ENCODE data around the gene TBXA2R.
A peak's percentile ranks its signal among the peaks of the same experiment; 100 is the strongest.
"Not testable (repeated sequence)": the region's sequence is repeated elsewhere in the genome, so short reads cannot be mapped to it uniquely, and the experiment has no call there.

The TBXA2R gene

DNA sequence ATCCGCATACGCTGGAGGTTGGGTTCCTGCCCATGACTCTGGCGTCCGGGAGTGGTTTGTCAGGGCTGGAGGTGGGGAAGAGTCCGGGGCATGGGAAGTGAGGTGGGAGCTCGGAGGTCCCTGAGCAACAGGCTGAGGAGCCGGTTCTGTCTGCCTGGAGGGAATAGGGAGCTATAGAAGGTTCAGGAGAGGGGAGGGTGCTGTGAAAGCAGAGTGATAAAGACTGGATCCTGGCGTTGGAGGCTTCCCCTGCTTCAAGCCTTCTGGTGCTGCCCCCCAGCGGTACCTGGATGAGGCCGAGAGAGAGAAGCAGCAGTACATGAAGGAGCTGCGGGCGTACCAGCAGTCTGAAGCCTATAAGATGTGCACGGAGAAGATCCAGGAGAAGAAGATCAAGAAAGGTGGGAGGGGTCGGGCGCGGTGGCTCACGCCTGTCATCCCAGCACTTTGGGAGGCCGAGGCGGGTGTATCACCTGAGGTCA lies 31.4 kb downstream of the TBXA2R start:
- TF ChIP-seq Cebpa-rat (IDR thresholded peaks at IDR 0.05): no peak
- Histone ChIP-seq H3K4me1 (peaks cover 15% of the 10 kb centered on the region), H3K9ac (no peak overlapping the region), H3K27me3 (no peaks in the 10 kb centered on the region), H3K36me3 (peaks cover 41% of the 10 kb centered on the region), H3K9me3 (no peaks in the 10 kb centered on the region), H3K4me3 (no peak overlapping the region), H3K27ac (no peak overlapping the region), H4K20me1 (peaks cover 45% of the 10 kb centered on the region), H3K4me2 (no peak overlapping the region)

DNA sequence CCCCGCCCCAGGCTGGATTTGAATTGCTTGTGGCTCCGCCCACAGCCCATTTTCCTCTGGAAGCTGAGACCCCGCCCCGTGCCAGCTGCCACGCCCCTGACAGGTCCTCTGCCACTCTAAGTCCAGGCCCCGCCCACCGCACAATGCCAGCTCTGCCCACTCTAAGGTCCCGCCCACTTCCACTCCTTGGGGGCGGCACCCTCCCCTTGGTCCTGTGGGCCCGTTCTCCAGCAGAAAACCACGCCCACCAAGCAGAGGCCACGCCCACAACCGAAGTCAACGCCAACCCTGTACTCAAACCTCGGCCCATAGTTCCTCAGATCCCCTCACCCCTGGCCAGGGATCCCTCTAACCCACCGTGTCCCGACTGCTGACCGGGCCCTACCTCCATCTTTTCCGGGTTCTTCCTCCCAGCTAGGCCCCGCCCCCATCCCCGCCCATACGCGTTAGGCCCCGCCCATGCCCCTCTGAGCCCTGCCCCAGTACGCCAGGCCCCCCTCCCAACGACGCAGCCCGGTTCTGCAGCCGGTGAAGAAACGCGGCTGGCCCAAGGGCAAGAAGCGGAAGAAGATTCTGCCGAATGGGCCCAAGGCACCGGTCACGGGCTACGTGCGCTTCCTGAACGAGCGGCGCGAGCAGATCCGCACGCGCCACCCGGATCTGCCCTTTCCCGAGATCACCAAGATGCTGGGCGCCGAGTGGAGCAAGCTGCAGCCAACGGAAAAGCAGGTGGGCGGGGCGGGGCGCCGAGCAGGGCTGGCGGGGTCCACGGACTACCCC lies 32.6 kb downstream of the TBXA2R start:
- Histone ChIP-seq H3K27ac (no peak overlapping the region; the same call in 1 of the 2 replicates), H3K9ac (peak overlapping the region; percentile 93; the same call in 1 of the 2 replicates)
- no peak for TF ChIP-seq Cebpa-rat (IDR thresholded peaks at IDR 0.05)

DNA sequence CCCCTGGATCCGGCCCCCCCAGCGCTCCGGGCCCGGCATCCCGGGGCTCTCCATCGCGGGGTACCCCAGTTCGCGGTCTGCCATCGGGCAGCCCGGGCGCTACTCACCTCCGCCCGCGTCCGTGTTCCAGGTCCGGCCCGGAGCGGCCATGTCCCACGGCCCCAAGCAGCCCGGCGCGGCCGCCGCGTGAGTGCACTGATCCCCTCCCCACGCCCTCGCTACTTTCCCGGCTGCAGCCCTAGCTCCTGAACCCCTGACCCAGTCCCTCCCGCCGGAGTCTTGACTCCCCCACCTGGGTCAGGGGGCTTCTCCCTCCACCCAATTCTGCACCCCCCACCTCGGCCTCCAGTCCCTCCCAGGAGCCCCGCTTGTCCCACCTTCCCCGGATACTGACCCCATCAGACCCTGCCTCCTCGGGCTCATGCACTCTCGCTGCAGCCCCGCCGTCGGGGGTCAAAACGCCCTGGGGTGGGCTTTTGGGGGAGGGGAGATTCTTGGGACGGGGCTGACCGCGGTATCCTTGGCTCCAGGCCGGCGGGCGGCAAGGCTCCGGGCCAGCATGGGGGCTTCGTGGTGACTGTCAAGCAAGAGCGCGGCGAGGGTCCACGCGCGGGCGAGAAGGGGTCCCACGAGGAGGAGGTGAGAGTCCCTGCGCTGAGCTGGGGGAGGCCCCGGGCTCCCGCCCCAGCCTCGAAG lies 33.4 kb downstream of the TBXA2R start:
- Histone ChIP-seq H3K27ac (peak overlapping the region; percentile 85), H3K9me3 (no peaks in the 10 kb centered on the region), H3K4me2 (peak overlapping the region; percentile 89), H3K36me3 (peaks cover 32% of the 10 kb centered on the region), H3K4me3 (peak overlapping the region; percentile 98), H3K27me3 (no peaks in the 10 kb centered on the region), H3K4me1 (peaks cover 15% of the 10 kb centered on the region), H4K20me1 (peaks cover 36% of the 10 kb centered on the region), H3K9ac (peak overlapping the region; percentile 93)
- TF ChIP-seq Cebpa-rat (IDR thresholded peaks at IDR 0.05): no peak

More for the DNA sequence above, 32.6 kb downstream of the TBXA2R start:
- Histone ChIP-seq H3K4me1 (peaks cover 15% of the 10 kb centered on the region), H3K27me3 (no peaks in the 10 kb centered on the region), H3K36me3 (peaks cover 39% of the 10 kb centered on the region), H4K20me1 (peaks cover 44% of the 10 kb centered on the region), H3K9me3 (no peaks in the 10 kb centered on the region), H3K4me2 (peak overlapping the region; percentile 89), H3K4me3 (peak overlapping the region; percentile 98)

- Histone ChIP-seq H3K9ac (peak within 1 kb of the TSS; percentile 93), H3K9me3 (no peaks in the 10 kb centered on the region), H3K27me3 (no peaks in the 10 kb centered on the region), H3K27ac (peak within 1 kb of the TSS; percentile 85), H3K4me2 (peak within 1 kb of the TSS; percentile 94), H3K4me3 (peak within 1 kb of the TSS; percentile 98), H3K4me1 (peaks cover 15% of the 10 kb centered on the region), H4K20me1 (peaks cover 34% of the 10 kb centered on the region), H3K36me3 (peaks cover 27% of the 10 kb centered on the region)
- no peak for TF ChIP-seq Cebpa-rat (IDR thresholded peaks at IDR 0.05)
Measured at GRCh38 chr19:3572855-3573161, 33.9 kb downstream of the TBXA2R start, which contains the start of gene HMG20B. TSS of gene HMG20B (plus strand) at chr19:3572944. CDS start at chr19:3573310, 366 bp downstream.

DNA sequence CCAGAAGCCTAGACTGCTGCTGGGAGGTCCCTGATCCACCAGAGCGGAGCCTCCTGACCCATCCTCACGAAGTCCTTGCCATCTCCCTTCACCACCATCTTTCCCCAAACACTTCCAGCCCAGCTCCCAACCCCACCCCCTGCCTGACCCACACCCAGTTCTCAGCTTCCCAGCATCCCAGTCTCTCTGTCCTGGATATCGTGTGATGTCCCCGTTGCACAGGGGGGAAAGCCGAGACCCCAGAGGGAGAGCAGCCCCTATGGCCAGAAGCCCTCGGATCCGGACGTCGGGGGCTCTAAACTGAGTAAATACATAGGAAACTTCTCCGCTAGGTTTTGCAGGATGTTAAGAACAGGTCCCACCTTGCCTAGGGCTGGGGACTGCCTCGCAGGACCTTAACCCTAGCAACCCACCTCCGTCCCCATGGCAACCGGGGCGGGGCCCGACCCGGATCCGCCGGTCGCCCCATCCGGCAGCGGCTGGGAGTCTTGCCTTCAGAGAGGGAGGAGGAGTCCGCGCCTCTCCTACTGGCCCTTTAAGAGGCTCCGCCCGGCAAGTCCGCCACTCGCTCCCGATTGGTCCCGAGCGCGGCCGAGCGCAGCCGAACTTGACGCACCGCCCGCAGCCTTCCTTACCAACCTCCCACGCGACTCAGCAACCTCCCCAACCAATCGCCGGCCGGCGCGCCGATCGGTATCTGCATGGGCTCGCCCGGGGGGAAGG lies 34.4 kb downstream of the TBXA2R start:
- Histone ChIP-seq H3K36me3 (peaks cover 26% of the 10 kb centered on the region), H3K27me3 (no peaks in the 10 kb centered on the region), H3K9ac (peak overlapping the region; percentile 46; the same call in 1 of the 2 replicates), H3K9me3 (no peaks in the 10 kb centered on the region), H3K4me3 (peak overlapping the region; percentile 65), H4K20me1 (peaks cover 34% of the 10 kb centered on the region), H3K4me1 (peaks cover 15% of the 10 kb centered on the region), H3K27ac (0 out of 2 replicates have a peak overlapping the region, but pooled peaks have one; percentile 14), H3K4me2 (peak overlapping the region; percentile 94)
- TF ChIP-seq Cebpa-rat (IDR thresholded peaks at IDR 0.05): no peak

GRCh38 chr19:3570606-3571011 lies 36.1 kb downstream of the TBXA2R start:
- H3K36me3 ChIP-seq: peaks cover 13% of the 10 kb centered on the region
- H3K27ac ChIP-seq: no peak overlapping the region
- H3K4me3 ChIP-seq: no peak overlapping the region
- peaks cover 23% of the 10 kb centered on the region for H4K20me1 ChIP-seq
- peaks cover 9% of the 10 kb centered on the region for H3K4me1 ChIP-seq
- H3K9me3 ChIP-seq: no peaks in the 10 kb centered on the region
- no peak for TF ChIP-seq Cebpa-rat (IDR thresholded peaks at IDR 0.05)
- no peak overlapping the region for H3K4me2 ChIP-seq
- no peak overlapping the region for H3K9ac ChIP-seq
- no peaks in the 10 kb centered on the region for H3K27me3 ChIP-seq

DNA sequence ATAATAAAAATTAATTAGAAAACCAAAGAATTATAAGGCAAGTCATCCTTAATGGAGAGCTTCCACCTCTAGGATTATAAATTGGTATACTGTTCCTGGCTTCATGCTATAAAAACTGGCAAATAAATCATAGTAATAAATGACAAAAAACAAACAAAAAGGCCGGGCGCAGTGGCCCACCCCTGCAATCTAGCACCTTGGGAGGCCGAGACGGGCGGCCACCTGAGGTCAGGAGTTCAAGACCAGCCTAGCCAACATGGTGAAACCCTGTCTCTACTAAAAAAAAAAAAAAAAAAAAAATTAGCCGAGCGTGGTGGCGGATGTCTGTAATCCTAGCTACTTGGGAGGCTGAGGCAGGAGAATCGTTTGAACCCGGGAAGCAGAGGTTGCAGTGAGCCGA lies 36.6 kb downstream of the TBXA2R start:
- not testable (repeated sequence) for H3K4me1 ChIP-seq, H3K27me3 ChIP-seq, H3K36me3 ChIP-seq, H3K9ac ChIP-seq, H3K9me3 ChIP-seq, H3K27ac ChIP-seq, H3K4me3 ChIP-seq, H3K4me2 ChIP-seq
- H4K20me1 ChIP-seq: peaks cover 18% of the 10 kb centered on the region

GRCh38 chr19:3565139-3565538 lies 41.5 kb downstream of the TBXA2R start:
- no peaks in the 10 kb centered on the region for H4K20me1 ChIP-seq
- H3K27me3 ChIP-seq: no peaks in the 10 kb centered on the region
- no peak for TF ChIP-seq Cebpa-rat (IDR thresholded peaks at IDR 0.05)
- no peak overlapping the region for H3K9ac ChIP-seq
- H3K9me3 ChIP-seq: no peaks in the 10 kb centered on the region
- no peaks in the 10 kb centered on the region for H3K36me3 ChIP-seq
- peaks cover 14% of the 10 kb centered on the region for H3K4me1 ChIP-seq
- H3K4me2 ChIP-seq: no peak overlapping the region
- no peak overlapping the region for H3K27ac ChIP-seq
- H3K4me3 ChIP-seq: no peak overlapping the region

GRCh38 chr19:3563709-3564524 lies 42.8 kb downstream of the TBXA2R start:
- no peaks in the 10 kb centered on the region for H3K9me3 ChIP-seq
- no peaks in the 10 kb centered on the region for H3K27me3 ChIP-seq
- H3K27ac ChIP-seq: no peak overlapping the region
- no peak for TF ChIP-seq Cebpa-rat (IDR thresholded peaks at IDR 0.05)
- no peak overlapping the region for H3K4me2 ChIP-seq
- no peaks in the 10 kb centered on the region for H3K36me3 ChIP-seq
- no peak overlapping the region for H3K9ac ChIP-seq
- H3K4me3 ChIP-seq: no peak overlapping the region
- H3K4me1 ChIP-seq: peaks cover 26% of the 10 kb centered on the region
- no peaks in the 10 kb centered on the region for H4K20me1 ChIP-seq

Measured in BLaER1 (cell line).